ENCODE measurements around the gene GRIN2A.

GRCh38 chr16:9929313-9929712 is 252.9 kb downstream of the GRIN2A start:
- TF ChIP-seq, protein P1, sequence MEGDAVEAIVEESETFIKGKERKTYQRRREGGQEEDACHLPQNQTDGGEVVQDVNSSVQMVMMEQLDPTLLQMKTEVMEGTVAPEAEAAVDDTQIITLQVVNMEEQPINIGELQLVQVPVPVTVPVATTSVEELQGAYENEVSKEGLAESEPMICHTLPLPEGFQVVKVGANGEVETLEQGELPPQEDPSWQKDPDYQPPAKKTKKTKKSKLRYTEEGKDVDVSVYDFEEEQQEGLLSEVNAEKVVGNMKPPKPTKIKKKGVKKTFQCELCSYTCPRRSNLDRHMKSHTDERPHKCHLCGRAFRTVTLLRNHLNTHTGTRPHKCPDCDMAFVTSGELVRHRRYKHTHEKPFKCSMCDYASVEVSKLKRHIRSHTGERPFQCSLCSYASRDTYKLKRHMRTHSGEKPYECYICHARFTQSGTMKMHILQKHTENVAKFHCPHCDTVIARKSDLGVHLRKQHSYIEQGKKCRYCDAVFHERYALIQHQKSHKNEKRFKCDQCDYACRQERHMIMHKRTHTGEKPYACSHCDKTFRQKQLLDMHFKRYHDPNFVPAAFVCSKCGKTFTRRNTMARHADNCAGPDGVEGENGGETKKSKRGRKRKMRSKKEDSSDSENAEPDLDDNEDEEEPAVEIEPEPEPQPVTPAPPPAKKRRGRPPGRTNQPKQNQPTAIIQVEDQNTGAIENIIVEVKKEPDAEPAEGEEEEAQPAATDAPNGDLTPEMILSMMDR (IDR thresholded peaks at IDR 0.05), result no peak
- no peak for TF ChIP-seq POLR2A (IDR thresholded peaks at IDR 0.05)
